ENCODE data around the gene HES5. TPM values are rescaled to one million over a fixed set of nuclear protein-coding genes. Genes with fewer than 3 reads are reported as not detected.

The HES5 gene
- total and polyA plus RNA-seq, 2 of the 4 experiments (the other 2 are of a cell fraction) = not detected

GRCh38 chr1:2575801-2576663, 46.0 kb upstream of the HES5 start:
- H3K23ac ChIP-seq (ENCODE audit: low read depth, low read length) = no peak overlapping the region
- no peak overlapping the region for H2BK20ac ChIP-seq (ENCODE audit: low read depth, low read length)
- H2BK5ac ChIP-seq (ENCODE audit: low read depth, low read length, poor library complexity, severe bottlenecking) = no peak overlapping the region
- no peak overlapping the region for H4K5ac ChIP-seq (ENCODE audit: low read depth, low read length)
- no peak overlapping the region for H2AFZ ChIP-seq (replicated peaks; ENCODE audit: low read length, poor library complexity)
- dilution Hi-C loops (cut with HindIII; ENCODE audit: low sequenced_read_pairs, unreplicated experiment) = no loop called here
- H4K20me1 ChIP-seq (ENCODE audit: insufficient read depth, low read length) = no peaks in the 10 kb centered on the region
- H3K4me3 ChIP-seq (ENCODE audit: insufficient read depth, low read depth, low read length) = no peak overlapping the region
- CTCF ChIA-PET = no interaction called here
- no peak for DNase-seq
- H3K4ac ChIP-seq (ENCODE audit: low read depth, low read length) = no peak overlapping the region
- POLR2A ChIA-PET (ENCODE audit: unreplicated experiment) = no interaction called here
- no TSS peak for BruUV-seq (replicated peaks)
- no peak overlapping the region for H2AK9ac ChIP-seq (replicated peaks; ENCODE audit: low read depth, low read length, poor library complexity)
- H4K91ac ChIP-seq (ENCODE audit: insufficient read depth, low read depth, low read length) = no peak overlapping the region
- no peaks in the 10 kb centered on the region for H3K79me1 ChIP-seq (ENCODE audit: low read depth in 1 of 2, low read length in 2 of 2)
- intact Hi-C loops (cut with micrococcal nuclease) = no loop called here
- in situ Hi-C loops (cut with MboI; ENCODE audit: low sequenced_read_pairs) = no loop called here
- no peak overlapping the region for H2BK120ac ChIP-seq (ENCODE audit: low read depth, low read length)
- H4K8ac ChIP-seq (ENCODE audit: low read depth in 2 of 2, low read length in 2 of 2) = no peak overlapping the region
- no peak overlapping the region for H2BK15ac ChIP-seq (ENCODE audit: low read depth, low read length)
- peaks cover 26% of the 10 kb centered on the region for H3K27me3 ChIP-seq (ENCODE audit: control insufficient read depth, insufficient read depth, low read length)
- no peak overlapping the region for H2AK5ac ChIP-seq (ENCODE audit: low read depth, low read length)
- H3K4me2 ChIP-seq (ENCODE audit: low read depth, low read length) = no peak overlapping the region
- no peak overlapping the region for H3K56ac ChIP-seq (ENCODE audit: extremely low read depth, insufficient read depth, low read length)
- no peak overlapping the region for H3K18ac ChIP-seq (ENCODE audit: low read depth, low read length)
- WGBS, 2 experiments (ENCODE audit: extremely low coverage in 2 of 2, insufficient read length in 1 of 2) = 85% methylated on average over 7 of the region's 23 CpGs; no CpG with 5 or more reads in 1 of the 2 experiments
- no peaks in the 10 kb centered on the region for H3K4me1 ChIP-seq (ENCODE audit: control insufficient read depth, insufficient read depth, low read length)
- no peak overlapping the region for H3K27ac ChIP-seq (ENCODE audit: insufficient read depth, low read length)
- no peak for TF ChIP-seq MXI1 (IDR thresholded peaks at IDR 0.05; ENCODE audit: borderline replicate concordance, low read depth, low read length)
- no peak for TF ChIP-seq MAZ (IDR thresholded peaks at IDR 0.05; ENCODE audit: borderline replicate concordance, low read depth, low read length)
- TF ChIP-seq MAFK (IDR thresholded peaks at IDR 0.05; ENCODE audit: low read depth, low read length) = no peak
- TF ChIP-seq, protein P1, sequence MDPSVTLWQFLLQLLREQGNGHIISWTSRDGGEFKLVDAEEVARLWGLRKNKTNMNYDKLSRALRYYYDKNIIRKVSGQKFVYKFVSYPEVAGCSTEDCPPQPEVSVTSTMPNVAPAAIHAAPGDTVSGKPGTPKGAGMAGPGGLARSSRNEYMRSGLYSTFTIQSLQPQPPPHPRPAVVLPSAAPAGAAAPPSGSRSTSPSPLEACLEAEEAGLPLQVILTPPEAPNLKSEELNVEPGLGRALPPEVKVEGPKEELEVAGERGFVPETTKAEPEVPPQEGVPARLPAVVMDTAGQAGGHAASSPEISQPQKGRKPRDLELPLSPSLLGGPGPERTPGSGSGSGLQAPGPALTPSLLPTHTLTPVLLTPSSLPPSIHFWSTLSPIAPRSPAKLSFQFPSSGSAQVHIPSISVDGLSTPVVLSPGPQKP (IDR thresholded peaks at IDR 0.05; ENCODE audit: borderline replicate concordance, low read depth, low read length) = no peak
- TF ChIP-seq CHD1 (IDR thresholded peaks at IDR 0.05; ENCODE audit: low read depth, low read length) = no peak
- TF ChIP-seq, protein P2, sequence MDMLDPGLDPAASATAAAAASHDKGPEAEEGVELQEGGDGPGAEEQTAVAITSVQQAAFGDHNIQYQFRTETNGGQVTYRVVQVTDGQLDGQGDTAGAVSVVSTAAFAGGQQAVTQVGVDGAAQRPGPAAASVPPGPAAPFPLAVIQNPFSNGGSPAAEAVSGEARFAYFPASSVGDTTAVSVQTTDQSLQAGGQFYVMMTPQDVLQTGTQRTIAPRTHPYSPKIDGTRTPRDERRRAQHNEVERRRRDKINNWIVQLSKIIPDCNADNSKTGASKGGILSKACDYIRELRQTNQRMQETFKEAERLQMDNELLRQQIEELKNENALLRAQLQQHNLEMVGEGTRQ (IDR thresholded peaks at IDR 0.05; ENCODE audit: low read depth, low read length) = no peak
- ATAC-seq (ENCODE audit: low read depth) = no peak
- no peak overlapping the region for H3K14ac ChIP-seq (replicated peaks; ENCODE audit: low read depth, low read length)
- no peaks in the 10 kb centered on the region for H3K36me3 ChIP-seq (ENCODE audit: control insufficient read depth, insufficient read depth, low read length)
- no peak overlapping the region for H3K9ac ChIP-seq (ENCODE audit: low read depth, low read length)
- H3K9me1 ChIP-seq (ENCODE audit: insufficient read depth, low read length) = no peaks in the 10 kb centered on the region
- peaks cover 3% of the 10 kb centered on the region for H3K9me3 ChIP-seq (ENCODE audit: control insufficient read depth, insufficient read depth, low read length)
